Esophagus muscularis mucosa (tissue), 4 donors: ENCODE results near the gene DNAI1. TPM values are rescaled to one million over a fixed set of nuclear protein-coding genes. Genes with fewer than 3 reads are reported as not detected.

Experiments used
- DNase-seq: peaks from one replicate; pipeline ENCODE4 v3.0.0-alpha.2; 2017; ENCODE audit errors: extremely low spot score
- H3K27ac ChIP-seq, 4 donors: fragments of 200-600 bp; sonication (generic); replicated peaks in 1 of 4; 1 replicate in 3 of 4; 2 replicates in 1 of 4; pipeline ENCODE4 v1.5.1; 2016 to 2019; ENCODE audit warnings: mild to moderate bottlenecking in 1 of 4
- H3K27me3 ChIP-seq, 4 donors: fragments of 200-600 bp; sonication (generic); one replicate each; pipeline versions ENCODE4 v1.5.1 to v1.6.0; 2016 to 2019
- H3K36me3 ChIP-seq, 4 donors: fragments of 200-600 bp; sonication (generic); one replicate each; pipeline ENCODE4 v1.5.1; 2016 to 2019
- H3K4me1 ChIP-seq, 4 donors: fragments of 200-600 bp; sonication (generic); one replicate each; pipeline ENCODE4 v1.5.1; 2016 to 2019
- H3K4me3 ChIP-seq, 4 donors: fragments of 200-600 bp; sonication (generic); 1 replicate in 2 of 4; 2 replicates in 2 of 4; pipeline ENCODE4 v1.5.1; 2016 to 2019; ENCODE audit warnings: mild to moderate bottlenecking in 4 of 4, moderate library complexity in 1 of 4
- H3K9me3 ChIP-seq, 4 donors: fragments of 200-600 bp; sonication (generic); 1 replicate in 3 of 4; 2 replicates in 1 of 4; pipeline ENCODE4 v1.5.1; 2016 to 2019
- EP300 ChIP-seq: sonication (generic); formaldehyde crosslinking; IDR thresholded peaks from one replicate; pipeline ENCODE4 v1.6.1; 2017; ENCODE audit warnings: antibody characterized with exemption
- POLR2A ChIP-seq: fragments of 450-650 bp; IDR thresholded peaks from one replicate; pipeline ENCODE4 v1.6.1; 2017; ENCODE audit warnings: antibody characterized with exemption, moderate library complexity, mild to moderate bottlenecking, low read depth
- POLR2AphosphoS5 ChIP-seq, 2 donors: sonication (generic); formaldehyde crosslinking; IDR thresholded peaks; one replicate each; pipeline ENCODE4 v1.6.1; 2017; ENCODE audit warnings: antibody characterized with exemption in 2 of 2
- WGBS: methylation state at CpG from one replicate; pipeline ENCODE4 v1.1.5; 2018; 5-methylcytosine and 5-hydroxymethylcytosine counted together
- intact Hi-C: fragments of 100-400 bp; cut with DNase I; formaldehyde crosslinking; loops from one replicate; pipeline ENCODE4 v1.15.1; 2023
- total RNA-seq, 4 donors: library from RNA; depleted of rRNA; stranded (reverse); fragments of >200 nt; gene quantifications; one replicate each; pipeline versions ENCODE4 v1.1.0 to v1.2.1, GENCODE V29; 2016
- TF ChIP-seq, protein P1 (sequence below), 3 experiments: fragments of 200-600 bp in 2 of 3; fragments of 450-650 bp in 1 of 3; sonication (generic) in 2 of 3; IDR thresholded peaks; one replicate each; pipeline ENCODE4 v1.5.1; 2017 to 2019; ENCODE audit warnings: antibody characterized with exemption in 3 of 3, mild to moderate bottlenecking in 2 of 3, moderate library complexity in 1 of 3

The DNAI1 gene
- total RNA-seq, 4 donors from 2014 or later: not detected

DNA sequence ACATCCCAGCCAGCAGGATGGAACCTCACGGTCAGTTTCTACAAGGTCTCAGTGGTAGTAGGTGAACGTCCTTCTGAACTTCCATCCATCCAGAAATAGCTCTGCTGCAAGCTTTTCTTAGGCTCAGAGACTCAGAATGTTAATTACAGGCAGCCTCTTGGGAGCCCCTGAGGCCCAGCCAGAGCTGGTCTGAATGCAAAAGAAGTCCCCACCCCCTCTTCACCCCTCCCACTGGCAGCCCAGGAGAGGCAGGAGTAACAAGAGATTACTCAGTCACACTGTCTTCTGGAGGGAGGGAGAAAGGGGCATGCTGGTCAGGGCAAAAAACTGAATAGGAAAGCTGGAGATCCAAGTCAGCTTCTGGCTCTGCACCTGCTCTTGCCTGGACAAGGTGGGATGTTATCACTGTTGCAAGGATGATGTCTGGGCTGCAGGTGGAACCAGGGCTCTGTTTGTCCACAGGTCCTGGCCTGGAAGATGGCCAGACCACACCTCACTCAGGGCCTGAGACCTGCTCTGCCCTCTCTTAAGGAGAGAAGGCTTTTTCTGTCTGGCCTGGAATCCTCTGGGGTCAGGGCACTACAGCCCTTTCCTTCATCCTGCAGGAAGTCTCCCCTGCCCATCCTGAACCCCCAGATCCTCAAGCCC is 55.1 kb downstream of the DNAI1 start:
- TF ChIP-seq POLR2A: no peak
- TF ChIP-seq, protein P1, sequence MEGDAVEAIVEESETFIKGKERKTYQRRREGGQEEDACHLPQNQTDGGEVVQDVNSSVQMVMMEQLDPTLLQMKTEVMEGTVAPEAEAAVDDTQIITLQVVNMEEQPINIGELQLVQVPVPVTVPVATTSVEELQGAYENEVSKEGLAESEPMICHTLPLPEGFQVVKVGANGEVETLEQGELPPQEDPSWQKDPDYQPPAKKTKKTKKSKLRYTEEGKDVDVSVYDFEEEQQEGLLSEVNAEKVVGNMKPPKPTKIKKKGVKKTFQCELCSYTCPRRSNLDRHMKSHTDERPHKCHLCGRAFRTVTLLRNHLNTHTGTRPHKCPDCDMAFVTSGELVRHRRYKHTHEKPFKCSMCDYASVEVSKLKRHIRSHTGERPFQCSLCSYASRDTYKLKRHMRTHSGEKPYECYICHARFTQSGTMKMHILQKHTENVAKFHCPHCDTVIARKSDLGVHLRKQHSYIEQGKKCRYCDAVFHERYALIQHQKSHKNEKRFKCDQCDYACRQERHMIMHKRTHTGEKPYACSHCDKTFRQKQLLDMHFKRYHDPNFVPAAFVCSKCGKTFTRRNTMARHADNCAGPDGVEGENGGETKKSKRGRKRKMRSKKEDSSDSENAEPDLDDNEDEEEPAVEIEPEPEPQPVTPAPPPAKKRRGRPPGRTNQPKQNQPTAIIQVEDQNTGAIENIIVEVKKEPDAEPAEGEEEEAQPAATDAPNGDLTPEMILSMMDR (IDR thresholded peaks at IDR 0.05): no peak
- no peak for TF ChIP-seq POLR2AphosphoS5 (IDR thresholded peaks at IDR 0.05)
- no peak for TF ChIP-seq EP300
- 63% methylated on average over 2 of the region's 2 CpGs for WGBS
- no peak overlapping the region for H3K4me3 ChIP-seq
- H3K27ac ChIP-seq: no peak overlapping the region
- DNase-seq: no peak
- no peaks in the 10 kb centered on the region for H3K36me3 ChIP-seq
- H3K9me3 ChIP-seq: no peaks in the 10 kb centered on the region
- H3K4me1 ChIP-seq: no peaks in the 10 kb centered on the region
- no peaks in the 10 kb centered on the region for H3K27me3 ChIP-seq
- intact Hi-C loops: no loop called here

DNA sequence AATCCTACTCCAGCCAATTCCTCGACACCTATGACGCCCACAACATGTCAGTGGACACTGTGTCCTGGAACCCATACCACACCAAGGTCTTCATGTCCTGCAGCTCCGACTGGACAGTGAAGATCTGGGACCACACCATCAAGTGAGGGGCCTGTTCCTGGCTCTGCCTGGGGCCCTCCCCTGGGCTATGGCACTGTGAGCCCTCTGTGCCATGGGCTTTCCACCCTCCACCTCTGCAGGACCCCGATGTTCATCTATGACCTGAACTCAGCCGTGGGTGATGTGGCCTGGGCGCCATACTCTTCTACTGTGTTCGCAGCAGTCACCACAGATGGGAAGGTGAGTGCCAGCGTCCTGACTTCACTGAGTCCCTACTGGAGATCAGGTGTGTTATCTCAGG is 55.8 kb downstream of the DNAI1 start:
- WGBS: 95% methylated on average over 8 of the region's 8 CpGs
- DNase-seq: no peak
- intact Hi-C loops: no loop called here

DNA sequence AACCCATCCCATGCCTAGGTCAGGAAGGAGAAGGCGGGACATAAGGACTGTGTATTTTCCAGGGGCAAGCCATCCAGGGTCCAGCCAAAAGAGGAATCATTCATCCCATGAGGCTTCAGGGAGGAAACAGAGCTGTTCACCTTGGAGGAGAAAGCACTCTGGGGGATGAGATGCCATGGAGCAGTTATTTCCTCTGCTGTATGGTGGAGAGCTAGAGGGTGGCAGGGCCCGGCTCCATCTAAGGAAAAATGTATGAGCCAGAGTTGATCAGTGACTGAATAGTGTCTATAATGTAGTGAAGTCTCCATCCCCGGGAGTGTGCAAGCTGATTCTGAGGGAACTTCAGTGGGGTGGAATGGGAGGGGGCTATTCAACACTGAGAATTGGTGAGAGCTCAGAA is 56.2 kb downstream of the DNAI1 start:
- H3K27ac ChIP-seq: no peak overlapping the region
- no peaks in the 10 kb centered on the region for H3K4me1 ChIP-seq
- no peak overlapping the region for H3K4me3 ChIP-seq
- H3K27me3 ChIP-seq: no peaks in the 10 kb centered on the region
- 96% methylated on average over 3 of the region's 3 CpGs for WGBS
- H3K36me3 ChIP-seq: no peaks in the 10 kb centered on the region
- no peaks in the 10 kb centered on the region for H3K9me3 ChIP-seq
- TF ChIP-seq POLR2A (no peak), POLR2AphosphoS5 (IDR thresholded peaks at IDR 0.05) (no peak), EP300 (no peak)
- TF ChIP-seq, protein P1 (IDR thresholded peaks at IDR 0.05): no peak
- intact Hi-C loops: no loop called here
- no peak for DNase-seq

More for the DNA sequence above, 55.8 kb downstream of the DNAI1 start:
- no peak for TF ChIP-seq POLR2AphosphoS5 (IDR thresholded peaks at IDR 0.05)
- no peak for TF ChIP-seq POLR2A
- TF ChIP-seq, protein P1 (IDR thresholded peaks at IDR 0.05): no peak
- TF ChIP-seq EP300: no peak
- H3K4me3 ChIP-seq: no peak overlapping the region
- H3K27ac ChIP-seq: no peak overlapping the region
- no peaks in the 10 kb centered on the region for H3K36me3 ChIP-seq
- no peaks in the 10 kb centered on the region for H3K27me3 ChIP-seq
- H3K9me3 ChIP-seq: no peaks in the 10 kb centered on the region
- H3K4me1 ChIP-seq: no peaks in the 10 kb centered on the region

DNA sequence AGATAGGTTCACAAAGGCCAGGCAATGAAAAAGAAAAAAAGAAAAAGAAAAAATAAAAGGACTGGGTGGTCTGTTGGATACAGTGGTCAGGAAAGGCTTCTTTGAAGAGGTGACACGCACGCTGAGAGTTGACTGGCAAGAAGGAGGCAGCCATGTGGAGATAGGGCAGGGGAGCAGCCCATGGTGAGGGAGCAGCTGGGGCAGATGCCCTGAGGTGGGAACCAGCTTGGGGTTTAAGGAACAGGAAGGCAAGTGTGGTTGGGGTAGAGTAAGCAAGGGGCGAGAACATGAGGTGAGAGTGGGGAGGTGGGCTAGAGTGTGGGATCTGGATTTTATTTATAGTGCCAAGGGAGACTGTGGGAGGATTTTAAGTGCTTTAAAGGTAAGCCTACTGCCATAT is 57.4 kb downstream of the DNAI1 start:
- H3K27ac ChIP-seq: no peak overlapping the region
- no peak for TF ChIP-seq POLR2AphosphoS5 (IDR thresholded peaks at IDR 0.05)
- no peak for TF ChIP-seq EP300
- TF ChIP-seq, protein P1 (IDR thresholded peaks at IDR 0.05): no peak
- TF ChIP-seq POLR2A: no peak
- no peaks in the 10 kb centered on the region for H3K27me3 ChIP-seq
- DNase-seq: no peak
- H3K4me3 ChIP-seq: no peak overlapping the region
- intact Hi-C loops: no loop called here
- no peaks in the 10 kb centered on the region for H3K4me1 ChIP-seq
- WGBS: 89% methylated on average over 3 of the region's 3 CpGs
- H3K9me3 ChIP-seq: no peaks in the 10 kb centered on the region
- H3K36me3 ChIP-seq: no peaks in the 10 kb centered on the region

DNA sequence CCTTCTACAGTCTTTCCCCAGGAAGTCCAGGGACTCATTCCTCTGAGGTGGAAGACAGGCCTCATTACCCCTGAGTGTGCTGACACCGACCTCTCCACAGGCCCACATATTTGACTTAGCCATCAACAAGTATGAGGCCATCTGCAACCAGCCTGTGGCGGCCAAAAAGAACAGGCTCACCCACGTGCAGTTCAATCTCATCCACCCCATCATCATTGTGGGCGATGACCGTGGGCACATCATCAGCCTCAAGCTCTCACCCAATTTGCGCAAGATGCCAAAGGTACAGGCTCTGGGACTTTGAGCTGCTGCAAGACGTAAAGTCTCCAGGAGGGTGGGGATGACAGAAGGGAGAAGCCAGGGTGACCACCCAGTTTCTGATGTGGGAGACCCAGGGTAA is 58.6 kb downstream of the DNAI1 start:
- H3K4me3 ChIP-seq: no peak overlapping the region
- no peaks in the 10 kb centered on the region for H3K9me3 ChIP-seq
- no peak overlapping the region for H3K27ac ChIP-seq
- intact Hi-C loops: no loop called here
- H3K27me3 ChIP-seq: no peaks in the 10 kb centered on the region
- H3K36me3 ChIP-seq: no peaks in the 10 kb centered on the region
- no peak for TF ChIP-seq POLR2AphosphoS5 (IDR thresholded peaks at IDR 0.05)
- no peak for TF ChIP-seq POLR2A
- TF ChIP-seq, protein P1 (IDR thresholded peaks at IDR 0.05): no peak
- TF ChIP-seq EP300: no peak
- H3K4me1 ChIP-seq: peaks cover 0 to 4% (median under 1%) of the 10 kb centered on the region in 4 donors
- WGBS: 87% methylated on average over 7 of the region's 7 CpGs
- no peak for DNase-seq
